ENCODE results near the gene DNAI1.
"Not testable (repeated sequence)": the region's sequence is repeated elsewhere in the genome, so short reads cannot be mapped to it uniquely, and the experiment has no call there.

DNAI1 gene

DNA sequence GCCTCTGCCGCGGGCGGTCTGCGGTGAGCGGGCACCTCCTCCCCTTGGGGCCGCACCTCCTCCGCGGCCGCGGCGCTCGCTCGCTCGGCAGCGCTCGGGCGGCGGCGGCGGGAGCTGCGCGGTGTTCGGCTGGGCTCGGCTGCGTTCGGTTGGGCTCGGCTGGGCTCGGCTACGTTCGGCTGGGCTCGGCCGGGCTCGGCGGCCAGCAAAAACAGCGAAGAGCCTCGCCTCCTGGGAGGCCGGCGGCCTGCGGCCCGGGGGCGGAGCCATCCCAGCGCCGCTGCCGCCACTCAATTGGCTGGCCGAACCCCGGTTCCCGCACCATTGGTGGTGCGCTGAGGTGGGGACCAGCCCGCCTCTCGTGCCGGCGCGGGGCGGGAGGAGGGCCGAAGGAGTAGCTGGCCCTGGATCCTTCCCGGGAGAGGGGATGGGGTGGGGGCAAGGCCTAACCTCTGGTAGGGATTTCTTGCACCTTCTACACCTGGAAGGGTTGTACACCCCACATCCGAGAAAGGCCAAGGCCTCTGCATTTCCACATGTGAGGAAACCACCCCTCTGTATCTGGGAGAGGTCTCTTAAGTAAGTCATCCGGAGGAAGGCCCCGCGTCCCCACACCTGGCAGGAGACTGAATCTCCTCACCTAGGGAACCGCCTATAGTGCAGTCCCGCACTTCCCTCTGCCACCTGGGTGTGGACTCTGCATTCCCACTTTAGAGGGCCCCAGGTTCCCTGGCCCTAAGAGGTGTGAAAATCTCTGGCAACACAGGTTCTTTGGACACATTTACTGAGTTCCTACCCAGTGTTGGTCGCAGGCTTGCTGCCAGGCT is 64.6 kb downstream of the DNAI1 start, which contains the start of gene ENHO:
Gene ENHO, minus strand, starts transcription at position 20 of the 827 bp plus-strand sequence. CDS start 1,295 bp downstream, outside the sequence.
- no peak within 1 kb of the TSS for H3K27ac ChIP-seq (ENCODE audit: low read length)
- no peaks in the 10 kb centered on the region for H3K27me3 ChIP-seq (ENCODE audit: low read depth, low read length)
- no peaks in the 10 kb centered on the region for H3K36me3 ChIP-seq (ENCODE audit: control insufficient read depth in 1 of 2, insufficient read depth in 2 of 2, low read length in 2 of 2)
- peak within 1 kb of the TSS; percentile 21 to 54 for H3K4me3 ChIP-seq (ENCODE audit: low read depth in 1 of 2, low read length in 2 of 2)
- no peaks in the 10 kb centered on the region for H3K9me3 ChIP-seq (ENCODE audit: control insufficient read depth in 1 of 2, low read length in 2 of 2)
- H3K4me1 ChIP-seq (ENCODE audit: control insufficient read depth in 1 of 2, insufficient read depth in 2 of 2, low read length in 2 of 2), result peaks cover 0 to 9% of the 10 kb centered on the region in 2 donors

DNA sequence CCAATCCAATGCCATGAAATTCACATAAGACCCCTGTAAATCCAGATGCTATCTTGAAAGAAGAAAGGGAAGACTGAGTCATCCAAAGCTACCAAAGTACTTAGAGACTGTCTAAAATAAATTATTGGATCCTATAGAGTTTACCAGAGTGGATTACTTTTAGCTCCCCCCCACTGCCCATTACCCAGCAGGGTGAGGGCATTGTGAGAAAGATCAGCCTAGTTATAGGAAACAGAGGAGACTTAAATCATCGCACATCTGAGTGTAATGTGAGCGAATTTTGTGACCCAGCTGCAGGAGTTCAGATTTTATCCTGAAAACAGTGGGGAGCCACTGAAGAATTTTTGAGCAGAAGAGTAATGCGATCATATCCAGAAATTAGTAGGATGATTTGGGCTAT is 65.7 kb downstream of the DNAI1 start:
- H3K4me3 ChIP-seq (ENCODE audit: low read depth in 1 of 2, low read length in 2 of 2), result no peak overlapping the region
- no peaks in the 10 kb centered on the region for H3K36me3 ChIP-seq (ENCODE audit: control insufficient read depth in 1 of 2, insufficient read depth in 2 of 2, low read length in 2 of 2)
- H3K27me3 ChIP-seq (ENCODE audit: low read depth, low read length), result no peaks in the 10 kb centered on the region
- H3K4me1 ChIP-seq (ENCODE audit: control insufficient read depth in 1 of 2, insufficient read depth in 2 of 2, low read length in 2 of 2), result peaks cover 0 to 9% of the 10 kb centered on the region in 2 donors
- no peaks in the 10 kb centered on the region for H3K9me3 ChIP-seq (ENCODE audit: control insufficient read depth in 1 of 2, low read length in 2 of 2)
- H3K27ac ChIP-seq (ENCODE audit: low read length), result no peak overlapping the region

DNA sequence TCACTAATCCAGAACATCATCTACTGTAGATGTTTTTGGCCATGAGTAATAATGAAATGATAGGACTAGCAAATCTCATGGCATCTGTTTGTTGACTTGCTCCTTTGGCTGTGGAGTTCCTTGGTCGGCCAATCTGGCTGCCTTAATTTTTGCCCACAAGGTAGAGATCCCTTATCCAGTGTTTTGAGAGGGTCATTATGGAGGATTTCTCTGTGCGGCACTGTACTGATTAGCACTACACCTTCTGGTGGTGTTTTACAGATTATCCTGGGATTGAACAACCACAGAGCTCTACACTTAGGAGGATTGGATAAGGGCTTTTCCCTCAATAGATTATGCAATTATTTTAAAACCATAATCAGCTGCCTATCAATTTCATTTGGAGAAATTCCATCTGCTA is 67.4 kb downstream of the DNAI1 start:
- Histone ChIP-seq H3K9me3 (ENCODE audit: control insufficient read depth in 1 of 2, low read length in 2 of 2) (no peaks in the 10 kb centered on the region), H3K36me3 (ENCODE audit: control insufficient read depth in 1 of 2, insufficient read depth in 2 of 2, low read length in 2 of 2) (no peaks in the 10 kb centered on the region), H3K4me3 (ENCODE audit: low read depth in 1 of 2, low read length in 2 of 2) (no peak overlapping the region), H3K27me3 (ENCODE audit: low read depth, low read length) (no peaks in the 10 kb centered on the region), H3K4me1 (ENCODE audit: control insufficient read depth in 1 of 2, insufficient read depth in 2 of 2, low read length in 2 of 2) (peaks cover 0 to 9% of the 10 kb centered on the region in 2 donors), H3K27ac (ENCODE audit: low read length) (no peak overlapping the region)

DNA sequence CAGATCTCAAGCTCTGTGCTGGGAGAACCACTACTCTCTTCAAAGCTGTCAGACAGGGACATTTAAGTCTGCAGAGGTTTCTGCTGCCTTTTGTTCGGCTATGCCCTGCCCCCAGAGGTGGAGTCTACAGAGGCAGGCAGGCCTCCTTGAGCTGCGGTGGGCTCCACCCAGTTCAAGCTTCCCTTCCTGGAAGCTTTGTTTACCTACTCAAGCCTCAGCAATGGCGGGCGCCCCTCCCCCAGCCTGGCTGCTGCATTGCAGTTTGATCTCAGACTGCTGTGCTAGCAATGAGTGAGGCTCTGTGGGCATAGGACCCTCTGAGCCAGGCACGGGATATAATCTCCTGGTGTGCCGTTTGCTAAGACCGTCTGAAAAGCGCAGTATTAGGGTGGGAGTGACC is 73.4 kb downstream of the DNAI1 start:
- not testable (repeated sequence) for H3K36me3 ChIP-seq (ENCODE audit: control insufficient read depth in 1 of 2, insufficient read depth in 2 of 2, low read length in 2 of 2); H3K9me3 ChIP-seq (ENCODE audit: control insufficient read depth in 1 of 2, low read length in 2 of 2); H3K4me3 ChIP-seq (ENCODE audit: low read depth in 1 of 2, low read length in 2 of 2); H3K27me3 ChIP-seq (ENCODE audit: low read depth, low read length); H3K4me1 ChIP-seq (ENCODE audit: control insufficient read depth in 1 of 2, insufficient read depth in 2 of 2, low read length in 2 of 2); H3K27ac ChIP-seq (ENCODE audit: low read length)

DNA sequence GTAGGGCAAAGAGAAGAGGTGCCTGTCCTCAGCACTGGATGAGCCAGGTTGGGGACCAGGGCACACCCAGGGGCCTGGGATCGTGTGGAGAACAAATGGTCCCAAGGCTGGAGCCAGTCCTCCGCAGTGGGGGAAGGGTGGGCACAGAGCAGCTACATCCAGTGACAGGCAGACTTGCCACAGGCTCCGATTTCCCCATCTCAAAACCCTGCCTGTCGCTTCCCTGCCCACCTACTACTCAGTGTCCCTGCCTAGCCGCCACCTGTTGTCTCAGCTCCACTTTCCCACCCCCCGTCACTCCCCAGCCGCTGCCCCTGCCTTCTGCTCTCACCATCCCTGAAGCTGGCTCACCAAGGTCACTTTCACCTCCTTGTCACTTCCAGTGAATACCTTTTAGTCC is 78.1 kb downstream of the DNAI1 start:
- Histone ChIP-seq H3K36me3 (ENCODE audit: control insufficient read depth in 1 of 2, insufficient read depth in 2 of 2, low read length in 2 of 2) (no peaks in the 10 kb centered on the region), H3K4me1 (ENCODE audit: control insufficient read depth in 1 of 2, insufficient read depth in 2 of 2, low read length in 2 of 2) (no peaks in the 10 kb centered on the region), H3K27ac (ENCODE audit: low read length) (no peak overlapping the region), H3K9me3 (ENCODE audit: control insufficient read depth in 1 of 2, low read length in 2 of 2) (peaks cover 0 to 3% of the 10 kb centered on the region in 2 donors), H3K4me3 (ENCODE audit: low read depth in 1 of 2, low read length in 2 of 2) (no peak overlapping the region), H3K27me3 (ENCODE audit: low read depth, low read length) (no peaks in the 10 kb centered on the region)

DNA sequence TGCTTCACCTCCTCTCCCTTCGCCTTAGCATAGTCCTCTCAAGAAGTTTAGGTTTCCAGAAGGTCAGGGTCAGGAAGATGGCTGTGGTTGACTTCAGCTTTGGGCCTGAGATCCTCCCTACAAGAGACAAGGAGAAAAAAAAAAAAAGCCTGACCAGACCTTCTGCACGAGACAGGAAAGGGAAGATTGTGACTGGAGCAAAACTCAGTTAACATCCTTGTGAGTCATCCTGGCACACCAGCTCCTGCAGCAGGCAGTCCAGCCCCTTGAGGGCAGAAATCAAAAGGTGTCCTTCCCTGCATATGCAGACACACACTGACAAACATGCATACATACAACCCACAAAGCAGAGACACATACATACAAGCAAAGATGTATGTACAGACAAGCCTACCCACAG is 82.2 kb downstream of the DNAI1 start:
- Histone ChIP-seq H3K27ac (ENCODE audit: low read length) (no peak overlapping the region), H3K36me3 (ENCODE audit: control insufficient read depth in 1 of 2, insufficient read depth in 2 of 2, low read length in 2 of 2) (no peaks in the 10 kb centered on the region), H3K9me3 (ENCODE audit: control insufficient read depth in 1 of 2, low read length in 2 of 2) (no peaks in the 10 kb centered on the region), H3K4me1 (ENCODE audit: control insufficient read depth in 1 of 2, insufficient read depth in 2 of 2, low read length in 2 of 2) (no peaks in the 10 kb centered on the region), H3K4me3 (ENCODE audit: low read depth in 1 of 2, low read length in 2 of 2) (no peak overlapping the region), H3K27me3 (ENCODE audit: low read depth, low read length) (no peaks in the 10 kb centered on the region)

DNA sequence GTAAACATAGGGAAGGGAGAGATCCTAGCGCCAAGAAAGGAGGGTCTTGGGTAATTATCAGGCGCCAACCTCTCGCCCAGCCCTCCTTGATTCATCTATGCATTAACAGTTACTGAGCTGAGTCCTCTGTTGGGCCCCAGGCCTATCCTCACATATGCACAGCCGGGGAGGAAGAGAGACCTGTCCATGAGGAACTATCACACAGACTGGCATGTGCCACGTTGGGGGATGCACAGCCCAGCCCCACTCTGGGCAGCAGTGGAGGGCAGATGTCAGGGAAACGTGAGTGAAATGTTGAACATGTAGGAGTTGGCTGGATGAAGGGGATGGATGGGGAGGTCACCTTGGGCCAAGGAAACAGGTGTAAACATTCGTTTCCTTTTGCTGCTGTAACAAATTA is 82.9 kb downstream of the DNAI1 start:
- no peaks in the 10 kb centered on the region for H3K36me3 ChIP-seq (ENCODE audit: control insufficient read depth in 1 of 2, insufficient read depth in 2 of 2, low read length in 2 of 2)
- peaks cover 0 to 2% of the 10 kb centered on the region in 2 donors for H3K4me1 ChIP-seq (ENCODE audit: control insufficient read depth in 1 of 2, insufficient read depth in 2 of 2, low read length in 2 of 2)
- no peak overlapping the region for H3K27ac ChIP-seq (ENCODE audit: low read length)
- H3K9me3 ChIP-seq (ENCODE audit: control insufficient read depth in 1 of 2, low read length in 2 of 2), result no peaks in the 10 kb centered on the region
- no peak overlapping the region for H3K4me3 ChIP-seq (ENCODE audit: low read depth in 1 of 2, low read length in 2 of 2)
- no peaks in the 10 kb centered on the region for H3K27me3 ChIP-seq (ENCODE audit: low read depth, low read length)

DNA sequence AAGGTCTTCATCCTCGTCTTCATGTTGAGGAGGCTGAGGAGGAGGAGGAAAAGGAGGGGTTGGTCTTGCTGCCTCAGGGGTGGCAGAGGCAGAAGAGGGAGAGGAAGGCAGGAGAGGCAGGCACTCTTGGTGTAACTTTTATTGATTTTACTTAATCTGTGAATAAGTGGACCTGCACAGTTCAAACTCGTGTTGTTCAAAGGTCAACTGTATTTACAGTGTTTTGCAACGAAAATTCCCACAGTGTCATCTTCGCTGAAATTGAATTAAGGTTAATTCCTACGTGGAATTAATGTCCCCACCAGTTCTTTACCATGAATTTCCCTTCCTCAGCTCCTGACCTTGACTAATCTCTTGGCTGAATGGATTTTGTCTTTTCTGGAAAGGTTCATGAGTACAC is 85.4 kb downstream of the DNAI1 start:
- Histone ChIP-seq H3K27me3 (ENCODE audit: low read depth, low read length) (no peaks in the 10 kb centered on the region), H3K9me3 (ENCODE audit: control insufficient read depth in 1 of 2, low read length in 2 of 2) (no peaks in the 10 kb centered on the region), H3K4me1 (ENCODE audit: control insufficient read depth in 1 of 2, insufficient read depth in 2 of 2, low read length in 2 of 2) (peaks cover 0 to 10% of the 10 kb centered on the region in 2 donors), H3K36me3 (ENCODE audit: control insufficient read depth in 1 of 2, insufficient read depth in 2 of 2, low read length in 2 of 2) (no peaks in the 10 kb centered on the region), H3K4me3 (ENCODE audit: low read depth in 1 of 2, low read length in 2 of 2) (no peak overlapping the region), H3K27ac (ENCODE audit: low read length) (no peak overlapping the region)

DNA sequence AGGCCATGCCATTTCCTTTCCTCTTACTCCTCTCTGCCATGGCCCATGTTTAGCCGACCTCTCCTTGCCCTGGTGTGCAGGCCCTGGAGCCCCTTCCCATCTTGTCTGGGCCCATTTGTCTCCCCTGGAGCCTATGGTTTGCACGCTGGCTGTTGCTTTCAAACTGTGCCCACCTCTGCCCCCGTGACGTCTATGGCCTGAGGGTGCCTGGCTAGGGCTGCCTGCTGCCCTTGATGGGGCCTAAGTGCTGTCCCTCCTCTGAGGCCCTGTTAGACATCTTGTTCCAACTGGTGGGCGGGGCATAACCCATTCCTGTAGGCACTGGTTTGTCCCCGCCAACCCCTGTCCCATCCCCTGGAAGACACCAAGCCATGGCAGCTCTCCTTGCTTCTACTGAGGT is 86.9 kb downstream of the DNAI1 start:
- H3K9me3 ChIP-seq (ENCODE audit: control insufficient read depth in 1 of 2, low read length in 2 of 2), result no peaks in the 10 kb centered on the region
- H3K4me3 ChIP-seq (ENCODE audit: low read depth in 1 of 2, low read length in 2 of 2), result no peak overlapping the region
- H3K36me3 ChIP-seq (ENCODE audit: control insufficient read depth in 1 of 2, insufficient read depth in 2 of 2, low read length in 2 of 2), result no peaks in the 10 kb centered on the region
- H3K27me3 ChIP-seq (ENCODE audit: low read depth, low read length), result no peaks in the 10 kb centered on the region
- H3K27ac ChIP-seq (ENCODE audit: low read length), result no peak overlapping the region
- H3K4me1 ChIP-seq (ENCODE audit: control insufficient read depth in 1 of 2, insufficient read depth in 2 of 2, low read length in 2 of 2), result peaks cover 0 to 10% of the 10 kb centered on the region in 2 donors

DNA sequence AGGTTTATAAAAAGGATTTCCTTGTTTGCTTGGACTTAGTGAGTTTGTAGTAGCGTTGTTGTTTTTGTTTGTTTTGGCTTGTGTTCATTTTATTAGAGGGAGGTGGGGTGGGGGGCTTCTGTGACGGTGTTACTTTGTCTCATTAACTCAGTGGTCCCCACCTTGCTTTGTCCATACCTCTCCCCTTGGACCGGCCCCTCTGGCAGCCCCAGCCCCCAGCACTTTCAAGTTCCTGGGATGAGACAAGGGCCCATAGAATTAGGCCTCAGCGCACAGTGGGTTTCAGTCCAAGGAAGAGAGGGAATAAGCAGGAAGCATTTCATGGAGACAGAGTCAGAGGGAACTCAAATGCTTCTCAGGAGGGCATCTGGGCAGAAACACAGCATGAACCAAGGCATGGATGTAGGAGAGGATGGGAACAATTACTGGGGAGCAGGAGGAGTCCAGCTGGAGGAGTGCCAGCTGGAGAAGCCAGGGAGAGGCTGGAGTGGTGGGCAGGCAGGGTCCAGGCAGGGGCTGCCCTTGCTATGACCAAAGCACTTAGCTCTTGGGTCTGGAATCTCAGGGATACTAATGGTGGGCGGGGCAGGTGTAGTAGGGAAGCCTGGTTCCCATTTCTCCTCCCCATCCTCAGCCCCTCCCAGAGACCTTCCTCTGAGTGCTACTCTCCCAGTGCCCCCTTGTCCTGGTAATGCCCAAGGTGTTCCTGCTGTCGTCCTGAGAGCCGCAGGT is 87.7 kb downstream of the DNAI1 start:
- H3K4me1 ChIP-seq (ENCODE audit: control insufficient read depth in 1 of 2, insufficient read depth in 2 of 2, low read length in 2 of 2), result peaks cover 0 to 10% of the 10 kb centered on the region in 2 donors
- H3K9me3 ChIP-seq (ENCODE audit: control insufficient read depth in 1 of 2, low read length in 2 of 2), result no peaks in the 10 kb centered on the region
- no peaks in the 10 kb centered on the region for H3K36me3 ChIP-seq (ENCODE audit: control insufficient read depth in 1 of 2, insufficient read depth in 2 of 2, low read length in 2 of 2)
- no peak overlapping the region for H3K4me3 ChIP-seq (ENCODE audit: low read depth in 1 of 2, low read length in 2 of 2)
- H3K27me3 ChIP-seq (ENCODE audit: low read depth, low read length), result no peaks in the 10 kb centered on the region
- no peak overlapping the region for H3K27ac ChIP-seq (ENCODE audit: low read length)

DNA sequence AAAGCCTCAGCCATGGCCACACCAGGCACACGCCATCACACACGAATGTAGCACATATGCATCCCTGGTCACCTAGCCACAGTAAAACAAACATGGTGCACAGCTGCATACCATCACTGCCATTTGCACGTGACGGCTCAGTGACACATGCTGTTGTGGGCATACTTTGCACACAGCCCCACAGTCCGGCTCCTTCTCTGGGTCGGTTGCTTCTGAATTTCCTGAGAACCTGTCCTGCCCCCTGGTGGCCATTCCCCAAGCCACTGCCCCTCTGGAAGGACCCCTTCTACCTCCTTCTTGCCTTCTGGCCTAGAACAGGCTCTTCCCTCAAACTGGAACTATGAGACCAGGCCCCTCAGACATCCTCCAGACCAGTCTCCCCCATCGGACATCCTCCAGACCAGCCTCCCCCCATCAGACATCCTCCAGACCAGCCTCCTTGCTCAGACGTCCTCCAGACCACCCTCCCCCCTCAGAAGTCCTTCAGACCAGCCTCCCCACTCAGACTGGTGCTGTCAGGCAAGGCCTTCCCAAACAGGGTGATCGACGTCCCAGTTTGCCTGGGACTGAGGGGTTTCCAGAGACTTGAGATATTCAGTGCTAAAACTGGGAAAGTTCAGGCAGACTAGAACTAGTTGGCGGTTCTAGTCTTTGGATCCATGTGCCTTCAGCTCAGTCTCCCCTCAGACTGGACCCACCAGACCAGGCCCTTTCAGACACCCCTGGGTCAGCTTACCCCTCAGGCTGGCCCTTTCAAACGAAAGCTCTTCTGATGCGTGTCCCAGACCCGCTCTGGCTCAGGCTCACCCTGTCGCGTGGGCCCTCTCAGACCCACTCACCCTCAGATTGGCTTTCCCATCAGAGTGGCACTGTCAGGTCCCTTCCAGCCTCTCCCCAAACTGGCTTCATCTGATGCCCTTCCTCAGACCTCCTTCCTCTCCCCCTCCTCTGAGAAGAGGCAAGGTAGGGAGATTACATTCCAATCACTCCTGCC is 88.5 kb downstream of the DNAI1 start:
- no peaks in the 10 kb centered on the region for H3K9me3 ChIP-seq (ENCODE audit: control insufficient read depth in 1 of 2, low read length in 2 of 2)
- H3K4me1 ChIP-seq (ENCODE audit: control insufficient read depth in 1 of 2, insufficient read depth in 2 of 2, low read length in 2 of 2), result peaks cover 0 to 10% of the 10 kb centered on the region in 2 donors
- no peaks in the 10 kb centered on the region for H3K36me3 ChIP-seq (ENCODE audit: control insufficient read depth in 1 of 2, insufficient read depth in 2 of 2, low read length in 2 of 2)
- H3K4me3 ChIP-seq (ENCODE audit: low read depth in 1 of 2, low read length in 2 of 2), result no peak overlapping the region
- H3K27ac ChIP-seq (ENCODE audit: low read length), result no peak overlapping the region
- no peaks in the 10 kb centered on the region for H3K27me3 ChIP-seq (ENCODE audit: low read depth, low read length)

Data from muscle layer of duodenum (tissue), 2 donors.